Measurements from ENCODE around the gene C1QTNF6.

Gene C1QTNF6

DNA sequence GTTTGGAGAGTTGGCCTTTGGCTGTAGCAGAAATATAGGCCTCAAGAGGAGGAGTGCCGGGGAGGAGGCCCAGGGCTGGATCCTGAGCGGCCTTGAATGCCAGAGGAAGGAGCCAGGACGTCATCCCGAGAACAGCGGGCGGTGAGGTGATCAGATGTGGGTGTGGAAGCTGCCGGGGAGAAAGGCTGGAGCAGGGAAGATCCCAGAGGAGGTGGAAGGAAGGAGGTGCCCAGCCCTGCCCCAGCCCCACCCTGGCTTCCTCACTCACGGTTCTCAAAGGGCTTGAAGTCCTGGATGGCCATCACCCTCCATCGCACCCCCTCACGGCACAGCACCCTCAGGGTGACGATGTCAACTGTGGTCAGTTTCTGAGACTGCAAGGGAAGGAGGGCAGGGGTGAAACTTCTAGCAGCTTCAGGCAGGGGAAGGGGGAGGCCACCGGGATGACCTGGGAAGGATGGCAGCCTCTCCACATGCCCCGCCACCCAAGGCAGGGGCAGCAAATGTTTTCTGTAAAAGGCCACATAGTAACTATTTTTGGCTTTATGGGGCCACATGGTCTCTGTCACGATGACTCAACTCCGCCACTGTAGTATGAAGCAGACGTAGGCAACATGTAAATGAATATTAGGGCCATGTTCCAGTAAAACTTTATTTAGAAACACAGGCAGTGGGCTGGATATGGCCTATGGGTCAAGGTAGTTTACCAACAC, 49.0 kb downstream of the C1QTNF6 start:
- Histone ChIP-seq H3K27ac (no peak overlapping the region), H3K4me3 (no peak overlapping the region), H3K4me2 (0 out of 22 replicates have a peak overlapping the region, but pooled peaks of 2 of the 11 experiments have one; percentile 19 to 43), H3K27me3 (no peaks in the 10 kb centered on the region), H4K20me1 (no peaks in the 10 kb centered on the region; a peak in 1 of 22 replicates), H3K36me3 (no peaks in the 10 kb centered on the region), H3K9me3 (replicated peaks in 1 of 11) (no peaks in the 10 kb centered on the region), H3K4me1 (peaks cover 0 to 18% (median 6%) of the 10 kb centered on the region in 10 experiments; a peak in 10 of 20 replicates), H3K9ac (0 out of 22 replicates have a peak overlapping the region, but pooled peaks of 2 of the 11 experiments have one; percentile 6 to 42)
- no peak for TF ChIP-seq Cebpa-rat (IDR thresholded peaks at IDR 0.05)

DNA sequence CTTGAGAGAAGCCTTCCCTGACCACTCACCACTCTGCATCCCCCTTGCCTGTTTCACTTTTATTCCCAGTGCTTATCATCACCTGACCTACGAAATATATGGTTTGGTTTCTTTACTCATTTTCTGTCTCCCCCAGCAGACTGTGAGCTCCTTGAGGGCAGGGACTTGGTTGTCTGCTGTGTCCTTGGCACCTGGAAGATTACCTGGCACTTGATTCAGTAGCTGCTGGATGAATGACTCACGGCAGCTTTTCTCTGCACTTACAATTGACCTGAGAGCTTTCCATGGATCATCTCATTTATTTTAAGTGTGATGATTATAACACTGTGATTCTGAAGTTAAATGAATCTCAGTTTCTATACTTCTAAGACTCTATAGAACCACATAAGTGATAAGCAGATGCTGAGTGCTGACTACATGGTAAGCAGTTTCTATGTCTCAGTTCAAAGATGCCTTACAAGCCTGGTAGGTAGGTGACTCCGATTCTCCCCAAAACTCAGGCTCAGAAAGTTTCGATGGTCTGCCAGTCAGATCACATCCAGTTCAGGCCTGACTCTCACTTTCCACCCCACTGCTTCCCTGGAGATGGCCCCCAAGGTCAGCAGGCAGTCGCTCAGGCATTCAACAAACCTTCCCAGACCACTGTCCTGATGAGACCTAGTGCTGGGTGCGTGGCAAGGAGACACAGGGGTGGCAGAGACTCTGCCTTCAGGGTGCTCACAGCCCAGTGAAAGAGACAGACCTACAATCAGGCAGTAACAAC, 50.0 kb downstream of the C1QTNF6 start:
- Histone ChIP-seq H3K36me3 (no peaks in the 10 kb centered on the region), H3K4me3 (no peak overlapping the region), H3K9ac (no peak overlapping the region), H3K27ac (no peak overlapping the region), H3K9me3 (replicated peaks in 1 of 11) (no peaks in the 10 kb centered on the region), H3K4me2 (no peak overlapping the region), H3K27me3 (no peaks in the 10 kb centered on the region), H4K20me1 (no peaks in the 10 kb centered on the region; a peak in 1 of 22 replicates), H3K4me1 (peaks cover 0 to 22% (median 9%) of the 10 kb centered on the region in 10 experiments; a peak in 11 of 20 replicates)
- TF ChIP-seq Cebpa-rat (IDR thresholded peaks at IDR 0.05), result no peak

DNA sequence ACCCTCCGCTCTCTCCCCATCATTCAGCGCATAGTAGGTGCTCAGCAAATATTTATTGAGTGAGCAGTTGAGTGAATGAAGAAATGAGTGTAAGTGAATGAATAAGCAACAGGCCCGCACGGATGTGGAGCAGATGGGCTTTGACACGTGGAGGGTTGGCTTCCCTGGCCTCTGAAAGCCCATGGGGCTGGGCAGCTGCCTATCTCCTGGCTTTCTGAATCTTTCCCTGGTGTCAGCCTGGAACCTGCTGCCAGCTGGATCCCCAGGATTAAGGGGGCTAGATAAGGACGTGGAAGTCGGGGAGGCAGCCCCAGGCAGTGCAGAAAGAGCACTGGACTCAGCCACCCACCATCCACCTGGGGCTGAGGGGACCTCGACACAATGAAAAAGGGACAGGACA, 50.9 kb downstream of the C1QTNF6 start:
- Histone ChIP-seq H3K27ac (no peak overlapping the region), H3K9me3 (replicated peaks in 1 of 11) (no peaks in the 10 kb centered on the region), H3K4me3 (no peak overlapping the region), H3K4me1 (peaks cover 0 to 20% (median 10%) of the 10 kb centered on the region in 10 experiments; a peak in 11 of 20 replicates), H3K9ac (no peak overlapping the region), H4K20me1 (no peaks in the 10 kb centered on the region; a peak in 1 of 22 replicates), H3K4me2 (no peak overlapping the region), H3K36me3 (no peaks in the 10 kb centered on the region), H3K27me3 (no peaks in the 10 kb centered on the region)
- no peak for TF ChIP-seq Cebpa-rat (IDR thresholded peaks at IDR 0.05)

- H3K9ac ChIP-seq, result no peak overlapping the region
- H3K27me3 ChIP-seq, result no peaks in the 10 kb centered on the region
- peaks cover 5 to 19% (median 14%) of the 10 kb centered on the region in 10 experiments; a peak in 19 of 20 replicates for H3K4me1 ChIP-seq
- no peak overlapping the region for H3K4me2 ChIP-seq
- H4K20me1 ChIP-seq, result no peaks in the 10 kb centered on the region; a peak in 1 of 22 replicates
- no peak overlapping the region for H3K27ac ChIP-seq
- H3K36me3 ChIP-seq, result no peaks in the 10 kb centered on the region
- H3K9me3 ChIP-seq (replicated peaks in 1 of 11), result no peaks in the 10 kb centered on the region
- no peak for TF ChIP-seq Cebpa-rat (IDR thresholded peaks at IDR 0.05)
- no peak overlapping the region for H3K4me3 ChIP-seq
These were observed 53.0 kb downstream of the C1QTNF6 start for GRCh38 chr22:37135023-37135422.

DNA sequence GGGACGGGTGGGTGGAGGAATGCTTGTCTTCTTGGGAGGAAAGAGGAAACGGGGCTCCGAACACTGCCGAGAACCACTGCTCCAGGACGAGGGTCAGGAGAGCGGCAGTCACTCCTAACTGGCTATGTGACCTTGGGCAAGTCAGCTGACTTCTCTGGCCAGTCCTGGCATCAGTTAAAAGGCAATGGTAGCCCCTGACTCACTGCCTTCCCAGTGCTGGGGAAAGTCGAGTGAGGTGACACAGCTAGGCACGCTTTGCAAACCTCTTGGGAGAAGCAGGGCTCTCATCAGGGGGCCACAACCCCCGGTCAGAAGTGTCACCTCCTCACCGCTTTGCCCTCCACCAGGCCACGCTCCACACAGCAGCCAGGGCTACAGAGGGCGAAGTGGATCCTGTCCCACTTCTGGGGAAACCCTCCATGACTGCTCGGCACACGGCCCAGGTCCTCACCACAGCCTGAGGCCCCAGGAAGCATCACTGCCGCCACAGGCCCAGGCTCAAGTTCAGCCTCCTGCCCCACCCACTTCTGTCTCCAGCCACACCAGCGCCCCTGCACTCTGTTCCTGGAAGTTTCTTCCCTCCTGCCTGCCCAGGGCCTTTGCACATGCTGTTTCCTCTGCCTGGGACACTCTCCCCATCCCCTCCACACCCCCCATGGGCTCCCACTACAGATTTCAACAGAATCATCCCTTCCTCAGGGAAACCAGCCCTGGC, 54.6 kb downstream of the C1QTNF6 start:
- Histone ChIP-seq H3K9me3 (replicated peaks in 1 of 11) (no peaks in the 10 kb centered on the region), H3K4me3 (no peak overlapping the region), H3K9ac (no peak overlapping the region), H3K4me2 (peak overlapping the region in 8 of 11 experiments; percentile 3 to 18 (median 14); a peak in 7 of 22 replicates), H3K36me3 (no peaks in the 10 kb centered on the region), H3K4me1 (peaks cover 5 to 31% (median 24%) of the 10 kb centered on the region in 10 experiments; a peak in 17 of 20 replicates), H4K20me1 (no peaks in the 10 kb centered on the region; a peak in 1 of 22 replicates), H3K27ac (no peak overlapping the region), H3K27me3 (no peaks in the 10 kb centered on the region)
- no peak for TF ChIP-seq Cebpa-rat (IDR thresholded peaks at IDR 0.05)

- Histone ChIP-seq H3K4me2 (peak overlapping the region in 3 of 11 experiments; percentile 3 to 14 (median 8); a peak in 1 of 22 replicates), H3K27ac (no peak overlapping the region), H3K4me3 (no peak overlapping the region), H3K27me3 (no peaks in the 10 kb centered on the region), H3K9me3 (replicated peaks in 1 of 11) (no peaks in the 10 kb centered on the region), H4K20me1 (no peaks in the 10 kb centered on the region; a peak in 1 of 22 replicates), H3K4me1 (peaks cover 5 to 37% (median 30%) of the 10 kb centered on the region in 10 experiments; a peak in 17 of 20 replicates), H3K9ac (no peak overlapping the region), H3K36me3 (no peaks in the 10 kb centered on the region)
- no peak for TF ChIP-seq Cebpa-rat (IDR thresholded peaks at IDR 0.05)
These were observed 55.3 kb downstream of the C1QTNF6 start for GRCh38 chr22:37132773-37133172.
